Neuronal stem cell (in vitro differentiated cells): ENCODE data around the gene SLC39A7.

Experiments
- DNase-seq: peaks from one replicate; pipeline ENCODE4 v3.0.0-alpha.2; 2013; ENCODE audit warnings: low spot score
- H2AFZ ChIP-seq: one replicate; pipeline ENCODE4 v1.6.1; 2013; ENCODE audit warnings: mild to moderate bottlenecking, low read length, inconsistent platforms
- H2AK5ac ChIP-seq: 2 replicates; pipeline ENCODE4 v1.6.1; 2013; ENCODE audit warnings: low read depth, mild to moderate bottlenecking, inconsistent platforms, low read length, moderate library complexity, mixed read lengths
- H2BK120ac ChIP-seq: 2 replicates; pipeline ENCODE4 v1.6.1; 2013; ENCODE audit warnings: low read depth, mild to moderate bottlenecking, inconsistent platforms, low read length, moderate library complexity, mixed read lengths
- H2BK12ac ChIP-seq: one replicate; pipeline ENCODE4 v1.6.1; 2013; ENCODE audit warnings: low read length, inconsistent platforms
- H2BK15ac ChIP-seq: 2 replicates; pipeline ENCODE4 v1.6.1; 2013; ENCODE audit warnings: mild to moderate bottlenecking, low read length, inconsistent platforms, mixed read lengths
- H2BK5ac ChIP-seq: one replicate; pipeline ENCODE4 v1.6.1; 2013; ENCODE audit warnings: inconsistent platforms, mild to moderate bottlenecking, low read length, moderate library complexity
- H3K14ac ChIP-seq: one replicate; pipeline ENCODE4 v1.6.1; 2013; ENCODE audit warnings: low read length, inconsistent platforms
- H3K18ac ChIP-seq: 2 replicates; pipeline ENCODE4 v1.6.1; 2013; ENCODE audit warnings: low read length, inconsistent platforms
- H3K23ac ChIP-seq: 2 replicates; pipeline ENCODE4 v1.6.1; 2013; ENCODE audit warnings: low read depth, mild to moderate bottlenecking, mixed read lengths, low read length, inconsistent platforms; ENCODE audit not compliant: poor library complexity
- H3K27ac ChIP-seq: replicated peaks from 3 replicates; pipeline ENCODE4 v1.5.1; 2013; ENCODE audit warnings: low read length, inconsistent platforms
- H3K27me3 ChIP-seq, 3 experiments: 2 replicates each; pipeline ENCODE4 v1.6.1; 2013; ENCODE audit warnings: low read length in 3 of 3, mild to moderate bottlenecking in 2 of 3, inconsistent platforms in 1 of 3, low read depth in 1 of 3, mixed read lengths in 1 of 3, moderate library complexity in 1 of 3; ENCODE audit not compliant: control insufficient read depth in 3 of 3, insufficient read depth in 3 of 3
- H3K36me3 ChIP-seq, 2 donors: replicated peaks in 1 of 2; 2 replicates each; pipeline ENCODE4 v1.6.1; 2013; ENCODE audit warnings: low read length in 2 of 2; ENCODE audit not compliant: control insufficient read depth in 2 of 2, insufficient read depth in 2 of 2
- H3K4ac ChIP-seq: 2 replicates; pipeline ENCODE4 v1.6.1; 2013; ENCODE audit warnings: inconsistent platforms, mild to moderate bottlenecking, low read length, moderate library complexity
- H3K4me1 ChIP-seq, 2 donors: 1 replicate in 1 of 2; 2 replicates in 1 of 2; pipeline ENCODE4 v1.6.1; 2013; ENCODE audit warnings: low read length in 2 of 2, low read depth in 1 of 2; ENCODE audit not compliant: control insufficient read depth in 2 of 2, insufficient read depth in 1 of 2
- H3K4me2 ChIP-seq: one replicate; pipeline ENCODE4 v1.6.1; 2013; ENCODE audit warnings: mild to moderate bottlenecking, low read length, inconsistent platforms; ENCODE audit not compliant: insufficient read depth, poor library complexity, severe bottlenecking
- H3K4me3 ChIP-seq, 2 donors: 2 replicates each; pipeline ENCODE4 v1.5.1; 2013; ENCODE audit warnings: low read length in 2 of 2, mild to moderate bottlenecking in 2 of 2, inconsistent platforms in 1 of 2, moderate library complexity in 1 of 2
- H3K79me1 ChIP-seq: one replicate; pipeline ENCODE4 v1.6.1; 2013; ENCODE audit warnings: low read depth, mild to moderate bottlenecking, inconsistent platforms, low read length, moderate library complexity
- H3K9ac ChIP-seq: one replicate; pipeline ENCODE4 v1.6.1; 2013; ENCODE audit warnings: mild to moderate bottlenecking, low read depth, low read length, inconsistent platforms; ENCODE audit not compliant: poor library complexity
- H3K9me3 ChIP-seq, 2 donors: replicated peaks in 1 of 2; 2 replicates each; pipeline versions ENCODE3 to v1.6.1; 2013; ENCODE audit warnings: low read length in 2 of 2, mild to moderate bottlenecking in 2 of 2, inconsistent platforms in 1 of 2, low read depth in 1 of 2, mixed read lengths in 1 of 2, moderate library complexity in 1 of 2; ENCODE audit not compliant: control insufficient read depth in 2 of 2, insufficient read depth in 1 of 2
- H4K8ac ChIP-seq: one replicate; pipeline ENCODE4 v1.6.1; 2013; ENCODE audit warnings: low read depth, mild to moderate bottlenecking, inconsistent platforms, low read length, moderate library complexity
- H4K91ac ChIP-seq: one replicate; pipeline ENCODE4 v1.6.1; 2013; ENCODE audit warnings: low read length, low read depth, mild to moderate bottlenecking, inconsistent platforms; ENCODE audit not compliant: poor library complexity
- WGBS, 2 donors: extraction: QIAGEN DNeasy Blood & Tissue Kit; methylation state at CpG; one replicate each; pipeline ENCODE4 v1.1.7; 2013; ENCODE audit warnings: missing lambda C conversion rate in 2 of 2, mixed read lengths in 1 of 2; ENCODE audit not compliant: insufficient read length in 2 of 2, insufficient replicate concordance in 1 of 2; ENCODE audit errors: extremely low coverage in 2 of 2; 5-methylcytosine and 5-hydroxymethylcytosine counted together

SLC39A7 gene

GRCh38 chr6:33206864-33207551 lies 6.3 kb downstream of the SLC39A7 start:
- peak overlapping the region; percentile 93 for H2BK120ac ChIP-seq
- H4K91ac ChIP-seq, result no peak overlapping the region
- H2BK5ac ChIP-seq, result peak overlapping the region; percentile 95
- H3K36me3 ChIP-seq, result peaks cover 30 to 54% of the 10 kb centered on the region in 2 donors
- H3K23ac ChIP-seq, result no peak overlapping the region
- no peak overlapping the region for H2AFZ ChIP-seq
- no peaks in the 10 kb centered on the region for H3K27me3 ChIP-seq
- no peaks in the 10 kb centered on the region for H3K9me3 ChIP-seq
- H3K4me1 ChIP-seq, result peaks cover 25 to 46% of the 10 kb centered on the region in 2 donors
- peak overlapping the region; percentile 80 to 98 for H3K4me3 ChIP-seq
- peak overlapping the region; percentile 86 for H3K14ac ChIP-seq
- peaks cover 7% of the 10 kb centered on the region for H3K79me1 ChIP-seq
- H3K9ac ChIP-seq, result peak overlapping the region; percentile 94
- peak overlapping the region; percentile 52 for H4K8ac ChIP-seq
- H2BK12ac ChIP-seq, result no peak overlapping the region
- H2BK15ac ChIP-seq, result peak overlapping the region; percentile 93
- peak overlapping the region; percentile 84 for H3K4me2 ChIP-seq
- peak; percentile 94 for DNase-seq
- no peak overlapping the region for H3K4ac ChIP-seq
- H3K18ac ChIP-seq, result peak overlapping the region; percentile 99
- H2AK5ac ChIP-seq, result peak overlapping the region; percentile 94
- H3K27ac ChIP-seq, result peak overlapping the region; percentile 79
- no CpG with 5 or more reads among the region's 20 CpGs for WGBS, 2 donors

DNA sequence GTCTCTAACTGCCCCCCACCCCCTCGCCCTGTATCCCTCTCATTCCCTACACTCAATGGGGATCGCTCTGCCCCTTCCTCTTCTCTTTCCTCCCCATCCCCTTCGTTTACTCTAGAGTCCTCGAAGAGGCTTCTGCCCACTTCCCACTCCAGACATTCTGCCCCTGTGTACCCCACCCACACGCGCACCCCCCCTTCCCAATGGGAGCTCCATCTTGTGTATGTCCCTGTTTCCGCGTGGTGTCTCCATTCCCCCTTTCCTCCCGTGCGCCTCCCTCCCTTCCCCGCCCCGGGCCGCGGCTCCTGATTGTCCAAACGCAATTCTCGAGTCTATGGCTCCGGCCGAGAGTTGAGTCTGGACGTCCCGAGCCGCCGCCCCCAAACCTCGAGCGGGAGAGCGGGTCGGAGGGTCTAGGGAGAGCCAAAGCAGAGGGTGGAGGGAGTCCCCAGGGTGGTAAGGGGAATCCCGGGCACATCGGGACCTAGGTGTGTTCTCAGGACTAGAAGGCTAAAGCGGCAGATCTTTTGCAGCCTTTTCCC lies 7.0 kb downstream of the SLC39A7 start:
- WGBS, 2 donors, result no CpG with 5 or more reads among the region's 29 CpGs

GRCh38 chr6:33208091-33208967 lies 7.7 kb downstream of the SLC39A7 start, which contains the start of gene RING1:
RING1 (plus strand) TSS chr6:33208500; CDS start chr6:33208823, 323 bp downstream.
- Histone ChIP-seq H2BK5ac (peak within 1 kb of the TSS; percentile 95), H3K4me2 (peak within 1 kb of the TSS; percentile 84), H3K18ac (peak within 1 kb of the TSS; percentile 99), H2BK12ac (peak within 1 kb of the TSS; percentile 95), H3K36me3 (peaks cover 22 to 47% of the 10 kb centered on the region in 2 donors), H3K4ac (peak within 1 kb of the TSS; percentile 80), H2BK15ac (peak within 1 kb of the TSS; percentile 93), H3K9ac (peak within 1 kb of the TSS; percentile 94), H3K79me1 (peaks cover 4% of the 10 kb centered on the region), H3K14ac (peak within 1 kb of the TSS; percentile 86), H4K91ac (peak within 1 kb of the TSS; percentile 82), H3K9me3 (no peaks in the 10 kb centered on the region), H3K4me3 (peak within 1 kb of the TSS; percentile 80 to 98), H3K4me1 (peaks cover 29 to 52% of the 10 kb centered on the region in 2 donors), H3K27me3 (no peaks in the 10 kb centered on the region), H2AK5ac (peak within 1 kb of the TSS; percentile 94), H3K27ac (peak within 1 kb of the TSS; percentile 79), H2AFZ (peak within 1 kb of the TSS; percentile 74), H3K23ac (peak within 1 kb of the TSS; percentile 99), H2BK120ac (peak within 1 kb of the TSS; percentile 93), H4K8ac (peak within 1 kb of the TSS; percentile 52)
- no CpG with 5 or more reads among the region's 86 CpGs for WGBS, 2 donors
- DNase-seq, result peak; percentile 78

More for the DNA sequence above, 7.0 kb downstream of the SLC39A7 start:
- Histone ChIP-seq H3K14ac (peak overlapping the region; percentile 86), H3K18ac (peak overlapping the region; percentile 99), H3K27ac (peak overlapping the region; percentile 79), H2AFZ (no peak overlapping the region), H3K4me1 (peaks cover 26 to 46% of the 10 kb centered on the region in 2 donors), H3K79me1 (peaks cover 4% of the 10 kb centered on the region), H3K27me3 (no peaks in the 10 kb centered on the region), H3K4me3 (peak overlapping the region; percentile 80 to 98), H2AK5ac (peak overlapping the region; percentile 94), H4K8ac (no peak overlapping the region), H3K9me3 (no peaks in the 10 kb centered on the region), H2BK120ac (peak overlapping the region; percentile 93), H3K36me3 (peaks cover 28 to 54% of the 10 kb centered on the region in 2 donors), H4K91ac (peak overlapping the region; percentile 82), H3K4me2 (peak overlapping the region; percentile 84), H2BK15ac (peak overlapping the region; percentile 93), H3K9ac (peak overlapping the region; percentile 94), H2BK12ac (peak overlapping the region; percentile 95), H3K23ac (peak overlapping the region; percentile 99), H3K4ac (peak overlapping the region; percentile 80), H2BK5ac (peak overlapping the region; percentile 95)
- no peak for DNase-seq
